ENCODE measurements around the gene RNF150.

RNF150 gene

DNA sequence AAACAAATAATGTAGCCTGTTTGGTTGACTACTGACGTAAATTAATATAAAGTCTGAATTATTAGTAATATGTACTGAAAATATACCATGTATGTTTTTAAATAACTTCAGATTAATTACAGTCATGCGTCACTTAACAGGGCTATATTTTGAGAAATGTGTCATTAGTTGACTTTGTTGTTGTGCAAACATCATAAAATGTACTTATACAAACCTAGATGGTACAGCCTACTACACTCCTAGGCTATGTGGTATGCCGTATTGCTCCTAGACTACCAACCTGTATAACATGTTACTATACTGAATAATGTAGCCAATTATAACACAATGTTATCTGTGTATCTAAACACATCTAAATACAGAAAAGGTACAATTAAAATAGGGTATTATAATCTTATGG is 66.6 kb downstream of the RNF150 start:
- TF ChIP-seq, protein P1, sequence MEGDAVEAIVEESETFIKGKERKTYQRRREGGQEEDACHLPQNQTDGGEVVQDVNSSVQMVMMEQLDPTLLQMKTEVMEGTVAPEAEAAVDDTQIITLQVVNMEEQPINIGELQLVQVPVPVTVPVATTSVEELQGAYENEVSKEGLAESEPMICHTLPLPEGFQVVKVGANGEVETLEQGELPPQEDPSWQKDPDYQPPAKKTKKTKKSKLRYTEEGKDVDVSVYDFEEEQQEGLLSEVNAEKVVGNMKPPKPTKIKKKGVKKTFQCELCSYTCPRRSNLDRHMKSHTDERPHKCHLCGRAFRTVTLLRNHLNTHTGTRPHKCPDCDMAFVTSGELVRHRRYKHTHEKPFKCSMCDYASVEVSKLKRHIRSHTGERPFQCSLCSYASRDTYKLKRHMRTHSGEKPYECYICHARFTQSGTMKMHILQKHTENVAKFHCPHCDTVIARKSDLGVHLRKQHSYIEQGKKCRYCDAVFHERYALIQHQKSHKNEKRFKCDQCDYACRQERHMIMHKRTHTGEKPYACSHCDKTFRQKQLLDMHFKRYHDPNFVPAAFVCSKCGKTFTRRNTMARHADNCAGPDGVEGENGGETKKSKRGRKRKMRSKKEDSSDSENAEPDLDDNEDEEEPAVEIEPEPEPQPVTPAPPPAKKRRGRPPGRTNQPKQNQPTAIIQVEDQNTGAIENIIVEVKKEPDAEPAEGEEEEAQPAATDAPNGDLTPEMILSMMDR (IDR thresholded peaks at IDR 0.05): no peak

- TF ChIP-seq, protein P1 (IDR thresholded peaks at IDR 0.05): no peak
These were observed 67.4 kb downstream of the RNF150 start for GRCh38 chr4:141065872-141066271.

DNA sequence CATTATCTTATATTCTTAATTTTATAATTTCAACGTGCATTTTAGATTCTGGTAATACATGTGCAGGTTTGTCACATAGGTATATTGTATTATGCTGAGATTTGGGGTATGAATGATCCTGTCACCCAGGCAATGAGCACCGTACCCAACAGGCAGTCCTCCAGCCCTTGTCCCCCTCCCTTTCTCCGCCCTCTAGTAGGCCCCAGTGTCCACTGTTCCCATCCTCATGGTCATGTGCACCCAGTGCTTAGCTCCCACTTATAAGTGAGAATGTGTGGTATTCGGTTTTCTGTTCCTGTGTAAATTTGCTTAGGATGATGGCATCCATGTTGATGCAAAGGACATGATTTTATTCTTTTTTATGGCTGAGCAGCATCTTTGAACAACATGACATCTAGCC is 70.6 kb downstream of the RNF150 start:
- TF ChIP-seq, protein P1 (IDR thresholded peaks at IDR 0.05): no peak

DNA sequence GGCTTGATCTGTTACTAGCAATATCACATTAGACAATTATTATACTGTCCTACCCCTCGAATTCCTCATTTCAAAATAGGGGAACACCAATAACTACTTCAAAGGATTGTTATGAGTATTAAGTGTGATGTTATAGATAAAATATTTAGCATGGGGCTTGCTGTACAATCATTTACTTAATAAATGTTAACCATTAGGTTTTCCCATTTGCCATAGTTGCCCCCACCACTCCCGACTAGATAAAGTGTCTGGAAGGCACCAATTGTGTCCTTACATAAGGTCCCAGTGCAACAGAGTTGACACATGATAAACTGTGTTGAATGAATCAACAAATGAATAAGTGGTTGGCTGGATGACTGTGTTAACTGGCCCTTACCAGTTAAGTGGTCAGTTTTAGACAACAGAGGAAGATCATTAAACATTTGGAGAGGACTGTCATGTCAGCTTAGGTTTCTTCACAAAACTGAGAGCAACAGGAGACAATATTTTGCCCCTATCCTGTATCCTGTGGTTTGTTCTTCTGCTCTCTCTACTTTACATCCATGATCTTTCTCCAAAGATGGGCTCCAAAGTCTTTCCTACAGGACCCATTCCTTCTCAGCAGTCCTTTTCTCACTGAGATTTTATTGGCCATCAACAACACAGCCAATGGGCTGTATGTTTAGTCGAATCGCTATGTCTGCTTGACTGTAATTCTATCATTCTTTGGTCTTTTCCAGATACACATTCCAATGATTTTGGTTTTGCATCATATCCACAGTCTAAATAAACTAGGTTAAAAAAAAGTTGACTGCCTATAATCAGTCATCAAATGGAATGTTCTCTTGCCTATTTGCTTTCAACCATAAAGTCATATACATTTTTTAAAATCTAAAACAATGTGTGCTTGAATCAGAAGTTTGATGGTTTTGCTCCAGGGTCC is 74.4 kb downstream of the RNF150 start:
- TF ChIP-seq, protein P1 (IDR thresholded peaks at IDR 0.05): no peak

DNA sequence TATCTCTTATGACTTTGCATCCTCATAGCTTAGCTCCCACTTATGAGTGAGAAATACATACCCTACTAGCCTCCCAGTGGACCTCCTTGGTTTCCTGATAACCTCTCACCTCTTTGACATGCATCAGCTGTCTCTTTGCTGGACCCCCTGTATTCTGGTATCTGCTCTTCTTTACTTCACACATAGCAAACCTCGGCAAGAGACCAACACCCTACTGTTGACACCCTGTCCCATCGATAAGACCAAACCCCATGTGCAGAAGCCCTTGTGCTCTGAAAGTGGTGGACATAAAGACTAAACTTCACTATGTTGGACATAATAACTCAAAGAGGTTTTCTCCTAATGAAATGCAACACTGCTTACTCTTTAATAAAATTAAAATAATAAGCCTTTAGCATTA is 75.7 kb downstream of the RNF150 start:
- TF ChIP-seq, protein P1 (IDR thresholded peaks at IDR 0.05): no peak

- TF ChIP-seq, protein P1 (IDR thresholded peaks at IDR 0.05): no peak
These were observed 76.8 kb downstream of the RNF150 start for GRCh38 chr4:141056473-141056872.

DNA sequence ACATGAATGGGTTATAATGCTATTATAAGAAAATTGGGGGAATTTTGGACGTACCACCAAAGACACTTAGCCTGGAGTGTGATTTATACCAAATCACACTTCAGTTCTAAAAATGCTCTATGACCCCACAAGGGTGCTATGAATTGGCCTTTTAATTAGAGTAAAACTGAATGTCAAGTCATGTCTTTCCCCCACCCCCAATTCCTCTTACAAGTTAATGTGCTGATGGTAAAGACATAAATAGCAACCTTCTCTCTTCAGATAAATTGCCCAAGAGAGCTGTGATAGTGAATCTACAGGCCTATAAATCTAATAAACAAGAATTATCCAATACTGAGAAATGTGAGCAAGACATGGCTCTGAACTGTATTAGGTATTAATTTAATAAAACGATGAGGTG is 78.8 kb downstream of the RNF150 start:
- TF ChIP-seq, protein P1 (IDR thresholded peaks at IDR 0.05): no peak

Measured in LNCAP (cell line).